PC-9 (cell line): ENCODE measurements around the gene ERBB4. TPM values are rescaled to one million over a fixed set of nuclear protein-coding genes. Genes with fewer than 3 reads are reported as not detected.

Source experiments
- BruUV-seq: library from RNA; stranded (reverse); fragments of 400-500 nt; replicated peaks from 2 replicates; lab custom pipeline; 2021; lab: Mats Ljungman, UMichigan
- CTCF ChIA-PET: fragments of 300-600 bp; sonication (Branson Sonifier 250); formaldehyde crosslinking; loops from one replicate; lab custom pipeline; 2022; ENCODE audit warnings: antibody characterized with exemption; lab: Charles Lee
- POLR2A ChIA-PET: fragments of 300-600 bp; sonication (Branson Sonifier 250); formaldehyde crosslinking; loops from one replicate; lab custom pipeline; 2022; ENCODE audit warnings: antibody characterized with exemption; ENCODE audit not compliant: unreplicated experiment; lab: Charles Lee
- DNase-seq, 2 experiments: peaks; one replicate each; pipeline versions ENCODE4 v3.0.0 to v3.0.0-alpha.2; 2015 to 2022; ENCODE audit warnings: mixed read lengths in 1 of 2
- H2AFZ ChIP-seq: fragments of 200-600 bp; sonication (generic); 2 replicates; pipeline ENCODE4 v1.8.1; 2017; ENCODE audit warnings: antibody characterized with exemption
- H3F3A ChIP-seq: fragments of 200-600 bp; sonication (generic); 2 replicates; pipeline ENCODE4 v1.8.1; 2017; ENCODE audit warnings: antibody characterized with exemption, mild to moderate bottlenecking, low read depth; ENCODE audit not compliant: insufficient read depth
- H3K27ac ChIP-seq: fragments of 200-600 bp; sonication (generic); 2 replicates; pipeline ENCODE4 v1.6.1; 2016; ENCODE audit warnings: mixed run types
- H3K27me3 ChIP-seq: fragments of 200-600 bp; sonication (generic); 2 replicates; pipeline ENCODE4 v1.6.1; 2016; ENCODE audit warnings: low read depth, mixed run types; ENCODE audit not compliant: insufficient read depth
- H3K36me3 ChIP-seq: fragments of 200-600 bp; sonication (generic); 2 replicates; pipeline ENCODE4 v1.6.1; 2016; ENCODE audit warnings: low read depth, mixed run types
- H3K4me1 ChIP-seq: fragments of 200-600 bp; sonication (generic); replicated peaks from 2 replicates; pipeline ENCODE4 v1.6.1; 2016; ENCODE audit warnings: mixed run types; ENCODE audit not compliant: insufficient read depth
- H3K4me2 ChIP-seq: fragments of 200-600 bp; sonication (generic); 2 replicates; pipeline ENCODE4 v1.6.1; 2017; ENCODE audit warnings: mixed run types
- H3K4me3 ChIP-seq: fragments of 200-600 bp; sonication (generic); 2 replicates; pipeline ENCODE4 v1.6.1; 2016; ENCODE audit warnings: mixed run types
- H3K79me2 ChIP-seq: fragments of 200-600 bp; sonication (generic); 2 replicates; pipeline ENCODE4 v1.6.1; 2017; ENCODE audit warnings: low read depth, mixed run types
- H3K9me2 ChIP-seq: fragments of 200-600 bp; sonication (generic); 2 replicates; pipeline ENCODE4 v1.8.1; 2017; ENCODE audit warnings: mild to moderate bottlenecking; ENCODE audit not compliant: insufficient read depth
- H3K9me3 ChIP-seq: fragments of 200-600 bp; sonication (generic); 2 replicates; pipeline ENCODE4 v1.8.1; 2016; ENCODE audit warnings: low read depth; ENCODE audit not compliant: insufficient read depth
- H4K20me1 ChIP-seq: fragments of 200-600 bp; sonication (generic); 2 replicates; pipeline ENCODE4 v1.8.1; 2017; ENCODE audit not compliant: insufficient read depth
- EZH2 ChIP-seq: fragments of 200-600 bp; sonication (generic); IDR thresholded peaks from 2 replicates; pipeline ENCODE4 v1.8.0; 2017; ENCODE audit warnings: antibody characterized with exemption, low read depth
- intact Hi-C: fragments of 100-400 bp; cut with micrococcal nuclease; formaldehyde crosslinking; loops from one replicate; pipeline ENCODE4 v1.10.0; 2022; ENCODE audit not compliant: unreplicated experiment
- total RNA-seq: library from RNA; stranded (reverse); gene quantifications from 2 replicates; pipeline ENCODE4 v1.2.3, GENCODE V29; 2021
- TF ChIP-seq, protein P1 (sequence below): fragments of 200-600 bp; sonication (generic); conservative IDR thresholded peaks from 2 replicates; pipeline ENCODE4 v1.6.1; 2017; ENCODE audit warnings: mixed run types, antibody characterized with exemption, mild to moderate bottlenecking, moderate library complexity

ERBB4 gene
- total RNA-seq, 1 experiment from 2014 or later = not detected

- H2AFZ ChIP-seq = no peak overlapping the region
- H3K4me2 ChIP-seq = no peak overlapping the region
- H3K4me3 ChIP-seq = no peak overlapping the region
- H3K27ac ChIP-seq = no peak overlapping the region
- ChIA-PET POLR2A (interaction anchor here (0.6 kb wide), 1 partner anchor 100 kb away, joined by 3 read pairs; no protein-coding TSS in a partner anchor), CTCF (interaction anchor here (0.6 kb wide), 1 partner anchor 464 kb away, joined by 3 read pairs; no protein-coding TSS in a partner anchor)
- DNase-seq = no peak
- H3K4me1 ChIP-seq = no peaks in the 10 kb centered on the region
- H3K9me2 ChIP-seq = no peaks in the 10 kb centered on the region
- H3K9me3 ChIP-seq = no peaks in the 10 kb centered on the region
- H3F3A ChIP-seq = no peaks in the 10 kb centered on the region
- no peaks in the 10 kb centered on the region for H3K27me3 ChIP-seq
- TF ChIP-seq, protein P1, sequence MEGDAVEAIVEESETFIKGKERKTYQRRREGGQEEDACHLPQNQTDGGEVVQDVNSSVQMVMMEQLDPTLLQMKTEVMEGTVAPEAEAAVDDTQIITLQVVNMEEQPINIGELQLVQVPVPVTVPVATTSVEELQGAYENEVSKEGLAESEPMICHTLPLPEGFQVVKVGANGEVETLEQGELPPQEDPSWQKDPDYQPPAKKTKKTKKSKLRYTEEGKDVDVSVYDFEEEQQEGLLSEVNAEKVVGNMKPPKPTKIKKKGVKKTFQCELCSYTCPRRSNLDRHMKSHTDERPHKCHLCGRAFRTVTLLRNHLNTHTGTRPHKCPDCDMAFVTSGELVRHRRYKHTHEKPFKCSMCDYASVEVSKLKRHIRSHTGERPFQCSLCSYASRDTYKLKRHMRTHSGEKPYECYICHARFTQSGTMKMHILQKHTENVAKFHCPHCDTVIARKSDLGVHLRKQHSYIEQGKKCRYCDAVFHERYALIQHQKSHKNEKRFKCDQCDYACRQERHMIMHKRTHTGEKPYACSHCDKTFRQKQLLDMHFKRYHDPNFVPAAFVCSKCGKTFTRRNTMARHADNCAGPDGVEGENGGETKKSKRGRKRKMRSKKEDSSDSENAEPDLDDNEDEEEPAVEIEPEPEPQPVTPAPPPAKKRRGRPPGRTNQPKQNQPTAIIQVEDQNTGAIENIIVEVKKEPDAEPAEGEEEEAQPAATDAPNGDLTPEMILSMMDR = no peak
- no peak for TF ChIP-seq EZH2
- H3K79me2 ChIP-seq = no peaks in the 10 kb centered on the region
- BruUV-seq = no TSS peak
- no peaks in the 10 kb centered on the region for H4K20me1 ChIP-seq
- no peaks in the 10 kb centered on the region for H3K36me3 ChIP-seq
- intact Hi-C loops = no loop called here
Measured at GRCh38 chr2:212427638-212428037, 111.0 kb downstream of the ERBB4 start.

- no TSS peak for BruUV-seq
- intact Hi-C loops = no loop called here
- CTCF ChIA-PET = no interaction called here
Measured at GRCh38 chr2:212426637-212427412, 111.8 kb downstream of the ERBB4 start.

GRCh38 chr2:212424082-212424481 lies 114.5 kb downstream of the ERBB4 start:
- Histone ChIP-seq H3K4me2 (no peak overlapping the region), H3K27ac (no peak overlapping the region), H2AFZ (no peak overlapping the region), H3K9me2 (no peaks in the 10 kb centered on the region), H3F3A (no peaks in the 10 kb centered on the region), H3K36me3 (no peaks in the 10 kb centered on the region), H3K27me3 (no peaks in the 10 kb centered on the region), H3K4me3 (no peak overlapping the region), H3K79me2 (no peaks in the 10 kb centered on the region), H4K20me1 (no peaks in the 10 kb centered on the region), H3K4me1 (no peaks in the 10 kb centered on the region), H3K9me3 (no peaks in the 10 kb centered on the region)
- CTCF ChIA-PET = no interaction called here
- no TSS peak for BruUV-seq
- TF ChIP-seq, protein P1 = no peak
- intact Hi-C loops = loop anchor here (5.0 kb wide), 1 partner anchor 53 kb away; no protein-coding TSS in a partner anchor
- no peak for DNase-seq
- POLR2A ChIA-PET = no interaction called here

More at GRCh38 chr2:212426637-212427412, 111.8 kb downstream of the ERBB4 start:
- no peaks in the 10 kb centered on the region for H3K36me3 ChIP-seq
- TF ChIP-seq, protein P1 = no peak
- no peak for TF ChIP-seq EZH2
- no peaks in the 10 kb centered on the region for H4K20me1 ChIP-seq
- H3K27ac ChIP-seq = no peak overlapping the region
- H3K9me2 ChIP-seq = no peaks in the 10 kb centered on the region
- H3K4me1 ChIP-seq = no peaks in the 10 kb centered on the region
- POLR2A ChIA-PET = no interaction called here
- H3K9me3 ChIP-seq = no peaks in the 10 kb centered on the region
- DNase-seq = no peak
- no peaks in the 10 kb centered on the region for H3K79me2 ChIP-seq
- H3K4me3 ChIP-seq = no peak overlapping the region
- no peak overlapping the region for H2AFZ ChIP-seq
- H3F3A ChIP-seq = no peaks in the 10 kb centered on the region
- no peaks in the 10 kb centered on the region for H3K27me3 ChIP-seq
- H3K4me2 ChIP-seq = no peak overlapping the region
